Measurements from ENCODE around the gene SULF2.

SULF2 gene

GRCh38 chr20:47720636-47721427, 64.4 kb downstream of the SULF2 start:
- no peak for FAIRE-seq

GRCh38 chr20:47719625-47720024, 65.7 kb downstream of the SULF2 start:
- TF ChIP-seq CTCF (IDR thresholded peaks at IDR 0.05; ENCODE audit: insufficient read depth, missing control alignments) = no peak
- no peak for FAIRE-seq
- DNase-seq (ENCODE audit: insufficient read length, low spot score) = no peak

More at GRCh38 chr20:47720636-47721427, 64.4 kb downstream of the SULF2 start:
- no peak for DNase-seq (ENCODE audit: insufficient read length, low spot score)
- no peak for TF ChIP-seq CTCF (IDR thresholded peaks at IDR 0.05; ENCODE audit: insufficient read depth, missing control alignments)

GRCh38 chr20:47719211-47719610, 66.1 kb downstream of the SULF2 start:
- DNase-seq (ENCODE audit: insufficient read length, low spot score) (no peak), FAIRE-seq (no peak)
- TF ChIP-seq CTCF (IDR thresholded peaks at IDR 0.05; ENCODE audit: insufficient read depth, missing control alignments) = no peak

- FAIRE-seq (no peak), DNase-seq (ENCODE audit: insufficient read length, low spot score) (no peak)
- TF ChIP-seq CTCF (IDR thresholded peaks at IDR 0.05; ENCODE audit: insufficient read depth, missing control alignments) = no peak
These were observed 66.9 kb downstream of the SULF2 start for GRCh38 chr20:47718398-47718797.

GRCh38 chr20:47717421-47717820, 67.9 kb downstream of the SULF2 start:
- FAIRE-seq = no peak
- no peak for TF ChIP-seq CTCF (IDR thresholded peaks at IDR 0.05; ENCODE audit: insufficient read depth, missing control alignments)
- DNase-seq (ENCODE audit: insufficient read length, low spot score) = no peak

GRCh38 chr20:47713878-47714450, 71.3 kb downstream of the SULF2 start:
- DNase-seq (ENCODE audit: insufficient read length, low spot score) = no peak
- no peak for FAIRE-seq

More at GRCh38 chr20:47713878-47714450, 71.3 kb downstream of the SULF2 start:
- TF ChIP-seq CTCF (IDR thresholded peaks at IDR 0.05; ENCODE audit: insufficient read depth, missing control alignments) = no peak
